Measurements from ENCODE around the gene TFPI.
"Not testable (repeated sequence)": the region's sequence is repeated elsewhere in the genome, so short reads cannot be mapped to it uniquely, and the experiment has no call there.

Gene TFPI

GRCh38 chr2:187527262-187527661 lies 27.0 kb downstream of the TFPI start:
- no peak for DNase-seq

- no peak for DNase-seq
Observed at GRCh38 chr2:187526792-187527191, 27.4 kb downstream of the TFPI start.

GRCh38 chr2:187525163-187525900 lies 28.9 kb downstream of the TFPI start:
- no peak for DNase-seq

- DNase-seq: no peak
Observed at GRCh38 chr2:187523325-187523724, 30.9 kb downstream of the TFPI start.

- DNase-seq: no peak
Observed at GRCh38 chr2:187520121-187520624, 34.1 kb downstream of the TFPI start.

GRCh38 chr2:187519419-187520120 lies 34.7 kb downstream of the TFPI start:
- DNase-seq: no peak

GRCh38 chr2:187517750-187518361 lies 36.4 kb downstream of the TFPI start:
- DNase-seq: not testable (repeated sequence)

GRCh38 chr2:187516630-187517510 lies 37.4 kb downstream of the TFPI start:
- not testable (repeated sequence) for DNase-seq

- DNase-seq: no peak
Observed at GRCh38 chr2:187514930-187515329, 39.3 kb downstream of the TFPI start.

GRCh38 chr2:187514235-187514829 lies 39.9 kb downstream of the TFPI start:
- DNase-seq: not testable (repeated sequence)

- DNase-seq: not testable (repeated sequence)
Observed at GRCh38 chr2:187513460-187514234, 40.6 kb downstream of the TFPI start.

- DNase-seq: no peak
Observed at GRCh38 chr2:187511356-187512315, 42.6 kb downstream of the TFPI start.

GRCh38 chr2:187510419-187511355 lies 43.5 kb downstream of the TFPI start:
- not testable (repeated sequence) for DNase-seq

GRCh38 chr2:187509667-187510417 lies 44.4 kb downstream of the TFPI start:
- no peak for DNase-seq

GRCh38 chr2:187506416-187506815 lies 47.8 kb downstream of the TFPI start:
- no peak for DNase-seq

GRCh38 chr2:187505065-187505672 lies 49.1 kb downstream of the TFPI start:
- no peak for DNase-seq

GRCh38 chr2:187504312-187504921 lies 49.8 kb downstream of the TFPI start:
- no peak for DNase-seq
